ENCODE results near the gene PKMYT1.
"Not testable (repeated sequence)": the region's sequence is repeated elsewhere in the genome, so short reads cannot be mapped to it uniquely, and the experiment has no call there.

The PKMYT1 gene

DNA sequence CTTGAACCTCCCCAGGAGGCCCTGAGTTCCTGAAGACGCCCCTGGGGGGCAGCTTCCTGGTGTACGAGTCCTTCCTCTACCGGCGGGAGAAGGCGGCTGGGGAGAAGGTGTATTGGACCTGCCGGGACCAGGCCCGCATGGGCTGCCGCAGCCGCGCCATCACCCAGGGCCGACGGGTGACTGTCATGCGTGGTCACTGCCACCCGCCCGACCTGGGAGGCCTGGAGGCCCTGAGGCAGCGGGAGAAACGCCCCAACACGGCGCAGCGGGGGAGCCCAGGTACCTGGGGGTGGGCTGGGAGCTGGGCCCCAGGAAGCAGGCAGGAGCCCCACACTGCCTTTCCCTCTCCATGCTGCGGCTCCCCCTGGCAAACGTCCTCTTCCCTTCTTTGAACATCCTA, 46.5 kb downstream of the PKMYT1 start:
- DNase-seq (ENCODE audit: low spot score) = no peak

DNA sequence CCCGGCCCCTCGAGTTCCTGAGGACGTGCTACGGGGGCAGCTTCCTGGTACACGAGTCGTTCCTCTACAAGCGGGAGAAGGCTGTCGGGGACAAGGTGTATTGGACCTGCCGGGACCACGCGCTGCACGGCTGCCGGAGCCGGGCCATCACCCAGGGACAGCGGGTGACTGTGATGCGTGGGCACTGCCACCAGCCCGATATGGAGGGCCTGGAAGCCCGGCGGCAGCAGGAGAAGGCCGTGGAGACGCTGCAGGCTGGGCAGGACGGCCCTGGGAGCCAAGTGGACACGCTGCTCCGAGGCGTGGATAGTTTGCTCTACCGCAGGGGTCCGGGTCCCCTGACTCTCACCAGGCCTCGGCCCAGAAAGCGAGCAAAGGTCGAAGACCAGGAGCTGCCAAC, 47.1 kb downstream of the PKMYT1 start:
- DNase-seq (ENCODE audit: low spot score) = no peak

GRCh38 chr16:2931231-2931914, 48.9 kb downstream of the PKMYT1 start:
- DNase-seq (ENCODE audit: low spot score) = not testable (repeated sequence)

- no peak for DNase-seq (ENCODE audit: low spot score)
Measured at GRCh38 chr16:2930236-2930635, 50.0 kb downstream of the PKMYT1 start.

DNA sequence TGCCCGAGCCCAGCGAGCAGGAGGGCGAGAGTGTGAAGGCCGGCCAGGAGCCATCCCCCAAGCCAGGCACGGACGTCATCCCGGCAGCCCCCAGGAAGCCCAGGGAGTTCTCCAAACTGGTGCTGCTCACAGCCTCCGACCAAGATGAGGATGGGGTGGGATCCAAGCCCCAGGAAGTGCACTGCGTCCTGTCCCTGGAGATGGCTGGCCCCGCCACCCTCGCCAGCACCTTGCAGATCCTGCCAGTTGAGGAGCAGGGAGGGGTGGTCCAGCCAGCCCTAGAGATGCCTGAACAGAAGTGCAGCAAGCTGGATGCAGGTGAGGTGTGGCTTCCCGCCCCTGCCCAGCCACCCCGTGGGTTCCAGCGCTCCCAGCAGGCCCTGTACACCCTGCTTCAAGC, 50.6 kb downstream of the PKMYT1 start:
- DNase-seq (ENCODE audit: low spot score) = no peak

GRCh38 chr16:2928796-2929195, 51.5 kb downstream of the PKMYT1 start:
- no peak for DNase-seq (ENCODE audit: low spot score)

DNA sequence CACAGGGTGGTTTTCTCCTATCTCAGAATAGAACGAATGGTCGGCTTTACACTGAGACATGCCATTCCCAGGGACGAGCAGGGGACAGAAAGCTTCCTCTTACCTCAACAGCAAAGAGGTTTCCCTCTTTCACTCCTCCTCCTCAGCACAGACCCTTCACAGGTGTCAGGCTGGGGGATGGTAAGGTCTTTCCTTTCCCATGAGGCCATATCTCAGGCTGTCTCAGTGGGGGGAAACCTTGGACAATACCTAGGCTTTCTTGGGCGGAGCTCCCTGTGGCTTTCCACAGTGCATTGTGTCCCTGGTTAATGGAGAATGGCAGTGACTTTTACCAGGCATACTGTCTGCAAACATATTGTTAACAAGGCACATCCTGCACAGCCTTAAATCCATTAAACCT, 52.1 kb downstream of the PKMYT1 start:
- DNase-seq (ENCODE audit: low spot score) = not testable (repeated sequence)

GRCh38 chr16:2927010-2927646, 53.1 kb downstream of the PKMYT1 start:
- DNase-seq (ENCODE audit: low spot score) = peak; percentile 81

GRCh38 chr16:2926650-2926999, 53.6 kb downstream of the PKMYT1 start:
- DNase-seq (ENCODE audit: low spot score) = no peak

GRCh38 chr16:2925951-2926649, 54.1 kb downstream of the PKMYT1 start:
- DNase-seq (ENCODE audit: low spot score) = no peak

DNA sequence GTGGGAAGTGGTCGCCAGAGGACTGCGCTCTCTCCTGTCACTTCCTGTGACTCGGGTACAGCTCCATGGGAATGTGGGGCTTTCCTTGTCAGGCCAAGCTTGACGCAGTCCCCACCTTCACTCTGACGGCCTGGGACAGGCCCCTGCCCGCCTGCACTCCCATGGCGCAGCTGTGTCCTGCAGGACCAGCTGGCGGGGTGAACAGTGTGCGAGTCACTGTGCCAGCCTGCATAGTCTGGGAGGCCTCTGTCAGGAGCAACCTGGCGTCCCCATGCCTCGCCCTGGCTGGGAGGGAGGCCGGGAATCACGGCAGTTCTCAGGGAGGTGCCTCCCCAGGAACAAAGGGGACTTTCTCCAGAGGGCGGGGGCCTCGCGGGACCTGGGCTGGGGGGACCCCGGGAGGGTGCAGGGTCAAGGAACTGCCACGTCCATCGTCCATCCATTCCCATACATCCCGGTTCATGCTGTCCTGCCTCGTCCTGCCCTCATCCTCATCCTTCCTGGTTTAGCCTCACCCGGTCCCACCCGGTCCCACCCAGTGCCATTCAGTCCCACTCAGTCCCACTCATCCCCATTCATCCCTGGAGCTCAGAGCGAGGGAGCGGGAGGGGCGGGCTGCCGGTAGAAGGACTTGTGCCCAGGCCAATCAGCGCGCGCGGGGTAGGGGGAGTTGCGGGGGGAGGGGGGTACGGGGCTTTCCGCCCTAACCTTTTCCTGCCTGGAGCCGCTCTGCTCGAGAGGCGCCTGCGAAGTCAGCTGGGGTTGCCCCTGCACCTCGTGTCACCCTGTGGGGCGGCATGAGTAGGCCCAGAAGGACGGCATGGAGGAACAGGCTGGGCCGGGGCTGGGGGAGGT, 55.1 kb downstream of the PKMYT1 start:
- DNase-seq (ENCODE audit: low spot score) = no peak

DNA sequence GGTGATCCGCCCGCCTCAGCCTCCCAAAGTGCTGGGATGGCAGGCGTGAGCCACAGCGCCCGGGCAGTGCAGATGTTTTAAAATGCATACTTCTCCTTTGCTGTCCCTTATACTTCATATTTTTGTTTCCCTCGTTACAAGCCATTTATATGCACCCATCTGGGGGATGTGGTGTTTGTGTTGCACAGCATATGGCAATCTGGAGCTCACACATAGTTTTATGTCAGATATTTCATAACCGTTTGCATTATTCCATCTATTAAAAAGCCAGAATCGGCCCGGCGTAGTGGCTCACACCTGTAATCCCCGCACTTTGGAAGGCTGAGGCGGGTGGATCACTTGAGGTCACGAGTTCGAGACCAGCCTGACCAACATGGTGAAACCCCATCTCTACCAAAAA, 56.8 kb downstream of the PKMYT1 start:
- DNase-seq (ENCODE audit: low spot score) = no peak
